H1 (cell line): Measurements from ENCODE around the gene SCAMP3. TPM values are rescaled to one million over a fixed set of nuclear protein-coding genes. Genes with fewer than 3 reads are reported as not detected.

ENCODE experiments used
- BACH1 ChIP-seq: IDR thresholded peaks from 2 replicates; pipeline ENCODE4 v1.6.1; 2012; ENCODE audit warnings: low read length, improper control_type of control experiment
- CBX8 ChIP-seq: fragments of 300-800, 300-1000 bp; sonication (generic); IDR thresholded peaks from 2 replicates; pipeline ENCODE4 v1.7.1; 2016; ENCODE audit warnings: low read depth, low read length, borderline replicate concordance
- EP300 ChIP-seq, 2 experiments: IDR thresholded peaks; 1 replicate in 1 of 2; 2 replicates in 1 of 2; pipeline ENCODE4 v1.6.1; 2011 to 2012; ENCODE audit warnings: low read depth in 2 of 2, low read length in 2 of 2, mild to moderate bottlenecking in 2 of 2, borderline replicate concordance in 1 of 2, inconsistent platforms in 1 of 2, moderate library complexity in 1 of 2
- EZH2 ChIP-seq: fragments of 200-600 bp; sonication (generic); IDR thresholded peaks from 2 replicates; pipeline ENCODE4 v1.7.1; 2012; ENCODE audit warnings: low read depth, mild to moderate bottlenecking, moderate library complexity, low read length, inconsistent platforms; ENCODE audit not compliant: severe bottlenecking
- NRF1 ChIP-seq: IDR thresholded peaks from 2 replicates; pipeline ENCODE4 v1.6.1; 2011; ENCODE audit warnings: mild to moderate bottlenecking, low read depth, low read length, improper control_type of control experiment
- POLR2A ChIP-seq, 2 experiments: IDR thresholded peaks; 1 replicate in 1 of 2; 2 replicates in 1 of 2; pipeline ENCODE4 v1.6.1; 2011; ENCODE audit warnings: low read depth in 2 of 2, low read length in 2 of 2, mild to moderate bottlenecking in 2 of 2; ENCODE audit errors: control extremely low read depth in 1 of 2
- POLR2AphosphoS5 ChIP-seq: IDR thresholded peaks from 2 replicates; pipeline ENCODE4 v1.6.1; 2011; ENCODE audit warnings: low read depth, low read length
- SIRT6 ChIP-seq: IDR thresholded peaks from one replicate; pipeline ENCODE4 v1.7.1; 2012; ENCODE audit warnings: low read length, inconsistent platforms
- SRF ChIP-seq: IDR thresholded peaks from 2 replicates; pipeline ENCODE4 v1.6.1; 2011; ENCODE audit warnings: mild to moderate bottlenecking, low read depth, low read length, moderate library complexity
- TAF7 ChIP-seq: optimal IDR thresholded peaks from 2 replicates; pipeline ENCODE3; 2011; ENCODE audit warnings: low read depth, mild to moderate bottlenecking, inconsistent platforms, low read length, moderate library complexity, borderline replicate concordance
- TCF12 ChIP-seq: IDR thresholded peaks from 2 replicates; pipeline ENCODE4 v1.6.1; 2011; ENCODE audit warnings: low read depth, mild to moderate bottlenecking, low read length
- YY1 ChIP-seq: IDR thresholded peaks from 2 replicates; pipeline ENCODE4 v1.6.1; 2011; ENCODE audit warnings: low read depth, mild to moderate bottlenecking, low read length
- ZNF274 ChIP-seq: IDR thresholded peaks from 2 replicates; pipeline ENCODE4 v1.7.0; 2012; ENCODE audit warnings: low read length, borderline replicate concordance; ENCODE audit errors: extremely low read depth
- polyA plus RNA-seq, 7 experiments: library from polyadenylated mRNA; depleted of rRNA in 3 of 7; stranded (reverse) in 5 of 7; unstranded in 2 of 7; fragments of >200 nt in 5 of 7; fragments of 200-250 nt in 2 of 7; gene quantifications; 1 replicate in 5 of 7; 2 replicates in 1 of 7; 4 replicates in 1 of 7; pipeline versions ENCODE4 v1.2.1 to v1.2.3, GENCODE V29; 2011 to 2013; ENCODE audit warnings: missing spikeins in 2 of 7, mixed read lengths in 2 of 7
- total RNA-seq: library from RNA; stranded (reverse); fragmentation: NEBNext Ultra II Directional; extraction: Animal tissue kit (Norgen Biotek cat#: 25700); gene quantifications from 2 replicates; pipeline ENCODE4 v1.2.1, GENCODE V29; 2021
- TF ChIP-seq, protein P1 (sequence below): IDR thresholded peaks from 2 replicates; pipeline ENCODE4 v1.6.1; 2012; ENCODE audit warnings: low read length, inconsistent platforms
- TF ChIP-seq, protein P2 (sequence below): IDR thresholded peaks from 2 replicates; pipeline ENCODE4 v1.6.1; 2011; ENCODE audit warnings: low read length, improper control_type of control experiment
- TF ChIP-seq, protein P3 (sequence below): IDR thresholded peaks from 2 replicates; pipeline ENCODE4 v1.6.1; 2012; ENCODE audit warnings: inconsistent platforms
- TF ChIP-seq, protein P4 (sequence below), 3 experiments: IDR thresholded peaks; 1 replicate in 2 of 3; 2 replicates in 1 of 3; pipeline versions ENCODE4 v1.5.1 to v1.6.1; 2011; ENCODE audit warnings: low read length in 3 of 3, mild to moderate bottlenecking in 3 of 3, inconsistent platforms in 2 of 3, low read depth in 1 of 3, moderate library complexity in 1 of 3; ENCODE audit not compliant: insufficient read depth in 1 of 3; ENCODE audit errors: control extremely low read depth in 1 of 3

The SCAMP3 gene
- total and polyA plus RNA-seq, 2 of the 8 experiments (the other 6 are each of a cell fraction or from before 2014, with no cell fraction given): 48.9 to 143 TPM

DNA sequence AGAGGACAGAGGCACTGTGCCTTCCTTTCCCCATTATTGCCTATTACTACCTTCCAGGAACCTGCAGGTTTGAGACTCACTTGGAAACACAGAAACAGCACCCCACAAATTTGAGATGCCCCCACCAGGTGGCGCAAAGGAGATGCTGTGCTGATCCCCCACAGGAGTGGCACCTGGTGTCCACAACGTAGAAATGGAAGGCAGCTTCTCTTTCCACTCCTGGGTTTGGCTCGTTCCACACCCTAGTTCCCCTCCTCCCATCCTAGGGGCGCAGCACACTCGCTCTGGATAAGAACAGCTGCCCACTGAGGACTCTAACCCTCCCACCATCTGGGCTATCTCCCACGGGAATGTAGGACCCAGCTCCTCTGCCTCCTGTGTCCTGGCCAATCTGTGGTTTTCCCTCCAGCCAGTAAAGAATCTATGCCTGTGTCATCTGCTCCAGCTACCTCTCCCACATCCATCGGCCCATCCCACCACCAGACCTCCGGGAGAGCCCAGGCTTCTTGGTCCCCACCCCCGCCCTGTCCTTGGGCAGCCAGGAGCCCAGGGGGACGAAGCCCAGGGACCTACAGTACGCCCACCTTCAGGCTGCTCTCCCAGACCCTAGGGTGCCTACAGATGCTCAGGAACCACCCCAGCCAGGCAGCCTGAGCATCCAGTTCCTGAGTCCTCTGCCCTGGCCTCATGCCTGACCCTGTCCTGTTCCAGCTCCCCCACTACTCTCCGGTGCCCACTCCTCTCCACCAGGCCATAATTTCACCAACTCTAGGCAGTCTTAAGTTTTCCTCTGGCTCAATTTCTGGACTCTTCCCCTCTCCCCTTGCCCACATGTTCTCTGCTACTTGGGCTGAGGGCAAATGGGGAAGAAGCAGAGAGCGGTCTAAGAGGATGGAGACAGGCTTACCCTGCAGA, 55.0 kb downstream of the SCAMP3 start (continued):
- TF ChIP-seq, protein P1, sequence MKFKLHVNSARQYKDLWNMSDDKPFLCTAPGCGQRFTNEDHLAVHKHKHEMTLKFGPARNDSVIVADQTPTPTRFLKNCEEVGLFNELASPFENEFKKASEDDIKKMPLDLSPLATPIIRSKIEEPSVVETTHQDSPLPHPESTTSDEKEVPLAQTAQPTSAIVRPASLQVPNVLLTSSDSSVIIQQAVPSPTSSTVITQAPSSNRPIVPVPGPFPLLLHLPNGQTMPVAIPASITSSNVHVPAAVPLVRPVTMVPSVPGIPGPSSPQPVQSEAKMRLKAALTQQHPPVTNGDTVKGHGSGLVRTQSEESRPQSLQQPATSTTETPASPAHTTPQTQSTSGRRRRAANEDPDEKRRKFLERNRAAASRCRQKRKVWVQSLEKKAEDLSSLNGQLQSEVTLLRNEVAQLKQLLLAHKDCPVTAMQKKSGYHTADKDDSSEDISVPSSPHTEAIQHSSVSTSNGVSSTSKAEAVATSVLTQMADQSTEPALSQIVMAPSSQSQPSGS: no peak
- no peak for TF ChIP-seq SRF
- TF ChIP-seq CBX8: no peak
- peak; percentile 75 for TF ChIP-seq BACH1
- TF ChIP-seq YY1: 0 out of 2 replicates have a peak, but pooled peaks have one; percentile 12
- TF ChIP-seq SIRT6: no peak
- no peak for TF ChIP-seq ZNF274
- no peak for TF ChIP-seq NRF1
- TF ChIP-seq, protein P2, sequence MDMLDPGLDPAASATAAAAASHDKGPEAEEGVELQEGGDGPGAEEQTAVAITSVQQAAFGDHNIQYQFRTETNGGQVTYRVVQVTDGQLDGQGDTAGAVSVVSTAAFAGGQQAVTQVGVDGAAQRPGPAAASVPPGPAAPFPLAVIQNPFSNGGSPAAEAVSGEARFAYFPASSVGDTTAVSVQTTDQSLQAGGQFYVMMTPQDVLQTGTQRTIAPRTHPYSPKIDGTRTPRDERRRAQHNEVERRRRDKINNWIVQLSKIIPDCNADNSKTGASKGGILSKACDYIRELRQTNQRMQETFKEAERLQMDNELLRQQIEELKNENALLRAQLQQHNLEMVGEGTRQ: 0 out of 2 replicates have a peak, but pooled peaks have one; percentile 40
- TF ChIP-seq, protein P3, sequence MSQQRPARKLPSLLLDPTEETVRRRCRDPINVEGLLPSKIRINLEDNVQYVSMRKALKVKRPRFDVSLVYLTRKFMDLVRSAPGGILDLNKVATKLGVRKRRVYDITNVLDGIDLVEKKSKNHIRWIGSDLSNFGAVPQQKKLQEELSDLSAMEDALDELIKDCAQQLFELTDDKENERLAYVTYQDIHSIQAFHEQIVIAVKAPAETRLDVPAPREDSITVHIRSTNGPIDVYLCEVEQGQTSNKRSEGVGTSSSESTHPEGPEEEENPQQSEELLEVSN: peak; percentile 64; the same call in 1 of the 2 replicates
- no peak for TF ChIP-seq EZH2
- TF ChIP-seq POLR2A (IDR thresholded peaks at IDR 0.05; ENCODE audit: control extremely low read depth in 1 of 2, low read depth in 2 of 2, low read length in 2 of 2): no peak; a peak in 1 of 3 replicates
- peak; percentile 42 for TF ChIP-seq TAF7
- TF ChIP-seq, protein P4, sequence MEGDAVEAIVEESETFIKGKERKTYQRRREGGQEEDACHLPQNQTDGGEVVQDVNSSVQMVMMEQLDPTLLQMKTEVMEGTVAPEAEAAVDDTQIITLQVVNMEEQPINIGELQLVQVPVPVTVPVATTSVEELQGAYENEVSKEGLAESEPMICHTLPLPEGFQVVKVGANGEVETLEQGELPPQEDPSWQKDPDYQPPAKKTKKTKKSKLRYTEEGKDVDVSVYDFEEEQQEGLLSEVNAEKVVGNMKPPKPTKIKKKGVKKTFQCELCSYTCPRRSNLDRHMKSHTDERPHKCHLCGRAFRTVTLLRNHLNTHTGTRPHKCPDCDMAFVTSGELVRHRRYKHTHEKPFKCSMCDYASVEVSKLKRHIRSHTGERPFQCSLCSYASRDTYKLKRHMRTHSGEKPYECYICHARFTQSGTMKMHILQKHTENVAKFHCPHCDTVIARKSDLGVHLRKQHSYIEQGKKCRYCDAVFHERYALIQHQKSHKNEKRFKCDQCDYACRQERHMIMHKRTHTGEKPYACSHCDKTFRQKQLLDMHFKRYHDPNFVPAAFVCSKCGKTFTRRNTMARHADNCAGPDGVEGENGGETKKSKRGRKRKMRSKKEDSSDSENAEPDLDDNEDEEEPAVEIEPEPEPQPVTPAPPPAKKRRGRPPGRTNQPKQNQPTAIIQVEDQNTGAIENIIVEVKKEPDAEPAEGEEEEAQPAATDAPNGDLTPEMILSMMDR (IDR thresholded peaks at IDR 0.05; ENCODE audit: control extremely low read depth in 1 of 3, insufficient read depth in 1 of 3, low read depth in 1 of 3, low read length in 3 of 3): peak in 2 of 3 experiments; percentile 89 to 97; a peak in 3 of 4 replicates
- no peak for TF ChIP-seq TCF12
- no peak for TF ChIP-seq EP300 (IDR thresholded peaks at IDR 0.05; ENCODE audit: borderline replicate concordance in 1 of 2, low read depth in 2 of 2, low read length in 2 of 2)
- peak; percentile 79 for TF ChIP-seq POLR2AphosphoS5
